ENCODE measurements around the gene ZNF823. TPM values are rescaled to one million over a fixed set of nuclear protein-coding genes. Genes with fewer than 3 reads are reported as not detected.
A peak's percentile ranks its signal among the peaks of the same experiment; 100 is the strongest.

The ZNF823 gene
- total and polyA plus RNA-seq, 2 of the 13 experiments (the other 11 are each of a cell fraction or from before 2014, with no cell fraction given), result 5.7 to 11.7 TPM

DNA sequence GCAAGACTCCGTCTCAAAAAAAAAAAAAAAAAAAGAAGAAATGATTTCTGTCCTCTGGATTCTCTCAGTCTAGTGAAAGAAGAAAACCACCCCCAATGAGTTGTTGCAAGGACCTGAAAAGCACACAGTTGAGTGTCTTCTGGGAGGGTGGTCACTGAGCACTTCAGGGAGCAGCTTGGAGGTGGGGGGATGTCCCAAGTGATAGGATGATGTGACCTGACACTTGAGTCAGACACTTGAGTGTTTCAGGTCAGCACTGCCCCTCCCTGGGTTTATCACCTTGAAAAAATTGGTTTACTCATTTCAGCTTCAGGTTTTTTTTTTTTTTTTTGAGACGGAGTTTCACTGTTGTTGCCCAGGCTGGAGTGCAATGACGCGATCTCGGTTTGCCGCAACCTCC lies 63.2 kb downstream of the ZNF823 start (continued):
- no peak for TF ChIP-seq ZNF530 (CRISPR knock-in tag; IDR thresholded peaks at IDR 0.05; ENCODE audit: low read depth)
- TF ChIP-seq, protein P1, sequence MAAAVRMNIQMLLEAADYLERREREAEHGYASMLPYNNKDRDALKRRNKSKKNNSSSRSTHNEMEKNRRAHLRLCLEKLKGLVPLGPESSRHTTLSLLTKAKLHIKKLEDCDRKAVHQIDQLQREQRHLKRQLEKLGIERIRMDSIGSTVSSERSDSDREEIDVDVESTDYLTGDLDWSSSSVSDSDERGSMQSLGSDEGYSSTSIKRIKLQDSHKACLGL (CRISPR knock-in tag; IDR thresholded peaks at IDR 0.05), result no peak
- TF ChIP-seq, protein P2, sequence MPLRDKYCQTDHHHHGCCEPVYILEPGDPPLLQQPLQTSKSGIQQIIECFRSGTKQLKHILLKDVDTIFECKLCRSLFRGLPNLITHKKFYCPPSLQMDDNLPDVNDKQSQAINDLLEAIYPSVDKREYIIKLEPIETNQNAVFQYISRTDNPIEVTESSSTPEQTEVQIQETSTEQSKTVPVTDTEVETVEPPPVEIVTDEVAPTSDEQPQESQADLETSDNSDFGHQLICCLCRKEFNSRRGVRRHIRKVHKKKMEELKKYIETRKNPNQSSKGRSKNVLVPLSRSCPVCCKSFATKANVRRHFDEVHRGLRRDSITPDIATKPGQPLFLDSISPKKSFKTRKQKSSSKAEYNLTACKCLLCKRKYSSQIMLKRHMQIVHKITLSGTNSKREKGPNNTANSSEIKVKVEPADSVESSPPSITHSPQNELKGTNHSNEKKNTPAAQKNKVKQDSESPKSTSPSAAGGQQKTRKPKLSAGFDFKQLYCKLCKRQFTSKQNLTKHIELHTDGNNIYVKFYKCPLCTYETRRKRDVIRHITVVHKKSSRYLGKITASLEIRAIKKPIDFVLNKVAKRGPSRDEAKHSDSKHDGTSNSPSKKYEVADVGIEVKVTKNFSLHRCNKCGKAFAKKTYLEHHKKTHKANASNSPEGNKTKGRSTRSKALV (CRISPR knock-in tag; IDR thresholded peaks at IDR 0.05), result no peak
- TF ChIP-seq FOSL1 (CRISPR knock-in tag; IDR thresholded peaks at IDR 0.05; ENCODE audit: borderline replicate concordance), result no peak
- TF ChIP-seq, protein P3, sequence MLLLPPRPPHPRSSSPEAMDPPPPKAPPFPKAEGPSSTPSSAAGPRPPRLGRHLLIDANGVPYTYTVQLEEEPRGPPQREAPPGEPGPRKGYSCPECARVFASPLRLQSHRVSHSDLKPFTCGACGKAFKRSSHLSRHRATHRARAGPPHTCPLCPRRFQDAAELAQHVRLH (CRISPR knock-in tag; IDR thresholded peaks at IDR 0.05; ENCODE audit: borderline replicate concordance, low read depth), result no peak
- no peak for TF ChIP-seq TRIM24 (CRISPR knock-in tag; IDR thresholded peaks at IDR 0.05)

DNA sequence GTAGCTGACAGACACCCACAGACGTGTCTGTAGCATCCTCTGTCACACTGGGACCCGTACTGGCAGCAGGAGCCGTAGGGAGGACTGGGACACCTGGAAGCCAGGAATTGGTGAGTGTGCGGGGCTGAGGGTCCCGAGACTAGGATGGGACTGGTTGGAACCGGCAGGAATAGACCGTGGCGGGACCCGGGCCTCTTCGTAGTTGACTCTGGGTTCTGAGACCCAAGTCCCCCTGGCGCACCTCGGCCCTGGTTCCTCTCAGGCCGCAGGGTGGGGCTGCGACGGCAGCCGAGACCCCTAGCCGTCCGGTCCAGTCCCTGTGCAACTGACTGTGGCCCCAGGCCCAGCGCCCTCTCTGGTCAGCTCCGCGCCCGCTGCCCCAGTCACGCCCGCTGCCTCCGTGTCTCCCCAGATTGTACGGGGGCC lies 64.7 kb downstream of the ZNF823 start:
- Histone ChIP-seq H3K4me1 (ENCODE audit: insufficient read depth, low read length) (no peaks in the 10 kb centered on the region), H3K79me2 (ENCODE audit: insufficient read depth, low read length) (no peaks in the 10 kb centered on the region), H3K9ac (ENCODE audit: insufficient read depth, low read depth, low read length) (no peak overlapping the region), H3K9me3 (ENCODE audit: low read length) (no peaks in the 10 kb centered on the region), H3K36me3 (replicated peaks in 1 of 2; ENCODE audit: control insufficient read depth in 1 of 2, insufficient read depth in 2 of 2, low read length in 2 of 2) (no peaks in the 10 kb centered on the region; a peak in 1 of 5 replicates), H4K20me1 (ENCODE audit: insufficient read depth, low read length) (no peaks in the 10 kb centered on the region), H3K4me3 (replicated peaks in 1 of 3; ENCODE audit: insufficient read depth in 1 of 3, low read depth in 2 of 3, low read length in 3 of 3) (no peak overlapping the region), H2AFZ (ENCODE audit: low read length) (no peak overlapping the region), H3K4me2 (ENCODE audit: low read depth, low read length) (no peak overlapping the region), H3K27me3 (ENCODE audit: control insufficient read depth in 1 of 2, insufficient read depth in 2 of 2, low read length in 2 of 2) (no peaks in the 10 kb centered on the region), H3K27ac (ENCODE audit: extremely low read length, insufficient read depth, low read length) (no peak overlapping the region)
- ChIA-PET CTCF (ENCODE audit: low intra/inter-chr PET ratio, low total read pairs) (interaction anchor here (1.1 to 1.7 kb wide), 2 partner anchors 111 to 124 kb away, joined by 4 to 5 read pairs; partner anchors contain the start of gene ZNF491), POLR2A (no interaction called here)
- WGBS (ENCODE audit: low lambda C conversion rate), result 96% methylated on average over 21 of the region's 26 CpGs
- TF ChIP-seq ZNF768 (CRISPR knock-in tag; IDR thresholded peaks at IDR 0.05) (peak; percentile 54; the same call in 1 of the 2 replicates), ZSCAN9 (CRISPR knock-in tag; IDR thresholded peaks at IDR 0.05; ENCODE audit: borderline replicate concordance) (no peak), ZNF776 (CRISPR knock-in tag; IDR thresholded peaks at IDR 0.05) (0 out of 2 replicates have a peak, but pooled peaks have one; percentile 51), AGO2 (optimal IDR thresholded peaks at IDR 0.05; ENCODE audit: low read depth, low read length) (peak; percentile 63)
- TF ChIP-seq, protein P4, sequence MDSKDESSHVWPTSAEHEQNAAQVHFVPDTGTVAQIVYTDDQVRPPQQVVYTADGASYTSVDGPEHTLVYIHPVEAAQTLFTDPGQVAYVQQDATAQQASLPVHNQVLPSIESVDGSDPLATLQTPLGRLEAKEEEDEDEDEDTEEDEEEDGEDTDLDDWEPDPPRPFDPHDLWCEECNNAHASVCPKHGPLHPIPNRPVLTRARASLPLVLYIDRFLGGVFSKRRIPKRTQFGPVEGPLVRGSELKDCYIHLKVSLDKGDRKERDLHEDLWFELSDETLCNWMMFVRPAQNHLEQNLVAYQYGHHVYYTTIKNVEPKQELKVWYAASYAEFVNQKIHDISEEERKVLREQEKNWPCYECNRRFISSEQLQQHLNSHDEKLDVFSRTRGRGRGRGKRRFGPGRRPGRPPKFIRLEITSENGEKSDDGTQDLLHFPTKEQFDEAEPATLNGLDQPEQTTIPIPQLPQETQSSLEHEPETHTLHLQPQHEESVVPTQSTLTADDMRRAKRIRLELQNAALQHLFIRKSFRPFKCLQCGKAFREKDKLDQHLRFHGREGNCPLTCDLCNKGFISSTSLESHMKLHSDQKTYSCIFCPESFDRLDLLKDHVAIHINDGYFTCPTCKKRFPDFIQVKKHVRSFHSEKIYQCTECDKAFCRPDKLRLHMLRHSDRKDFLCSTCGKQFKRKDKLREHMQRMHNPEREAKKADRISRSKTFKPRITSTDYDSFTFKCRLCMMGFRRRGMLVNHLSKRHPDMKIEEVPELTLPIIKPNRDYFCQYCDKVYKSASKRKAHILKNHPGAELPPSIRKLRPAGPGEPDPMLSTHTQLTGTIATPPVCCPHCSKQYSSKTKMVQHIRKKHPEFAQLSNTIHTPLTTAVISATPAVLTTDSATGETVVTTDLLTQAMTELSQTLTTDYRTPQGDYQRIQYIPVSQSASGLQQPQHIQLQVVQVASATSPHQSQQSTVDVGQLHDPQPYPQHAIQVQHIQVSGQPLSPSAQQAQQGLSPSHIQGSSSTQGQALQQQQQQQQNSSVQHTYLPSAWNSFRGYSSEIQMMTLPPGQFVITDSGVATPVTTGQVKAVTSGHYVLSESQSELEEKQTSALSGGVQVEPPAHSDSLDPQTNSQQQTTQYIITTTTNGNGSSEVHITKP (CRISPR knock-in tag; IDR thresholded peaks at IDR 0.05; ENCODE audit: low read depth), result no peak
- DNase-seq (ENCODE audit: low spot score) (no peak), ATAC-seq (no peak; the same call in 2 of the 3 replicates), FAIRE-seq (no peak)
- in situ Hi-C loops (cut with HindIII; ENCODE audit: extremely low pct_ligation_motif_present, low pct_unique_long_range_greater_than_20kb) (loop anchor here (10.0 kb wide), 1 partner anchor 111 kb away; no protein-coding TSS in a partner anchor), intact Hi-C loops (cut with micrococcal nuclease; ENCODE audit: unreplicated experiment) (no loop called here)
- no TSS peak for BruUV-seq (replicated peaks)
